ENCODE results near the gene FARS2.

DNA sequence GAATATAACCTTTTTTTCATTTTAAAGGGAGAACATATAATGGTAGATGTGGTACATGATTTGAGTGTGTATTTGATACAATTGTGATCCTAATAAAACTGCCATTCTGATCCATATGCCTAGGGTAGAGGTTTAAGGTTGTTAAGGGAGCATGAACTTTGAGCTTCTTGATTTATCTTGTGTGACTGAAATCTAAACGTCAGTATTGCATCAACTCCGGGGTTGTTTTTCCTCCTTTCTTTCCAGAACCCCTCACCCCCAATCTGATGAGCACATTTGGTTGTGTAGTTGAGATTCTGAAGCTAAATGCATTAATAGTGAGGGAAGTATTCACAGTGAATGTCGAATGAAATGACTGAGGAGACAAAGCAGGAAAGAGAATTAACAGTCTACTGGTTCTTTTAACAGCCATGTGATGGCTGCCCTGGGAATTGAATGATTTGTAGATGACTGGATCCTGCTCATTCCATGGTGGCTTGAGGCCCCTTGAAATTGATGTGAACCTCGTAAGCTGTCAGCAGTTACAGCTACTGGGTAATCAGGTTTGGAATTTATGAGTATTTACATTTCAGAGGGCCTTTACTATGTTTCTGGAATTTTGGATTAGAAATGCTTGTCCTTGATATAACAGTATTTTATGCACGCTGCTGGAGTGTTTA lies 44.8 kb downstream of the FARS2 start:
- TF ChIP-seq, protein P1, sequence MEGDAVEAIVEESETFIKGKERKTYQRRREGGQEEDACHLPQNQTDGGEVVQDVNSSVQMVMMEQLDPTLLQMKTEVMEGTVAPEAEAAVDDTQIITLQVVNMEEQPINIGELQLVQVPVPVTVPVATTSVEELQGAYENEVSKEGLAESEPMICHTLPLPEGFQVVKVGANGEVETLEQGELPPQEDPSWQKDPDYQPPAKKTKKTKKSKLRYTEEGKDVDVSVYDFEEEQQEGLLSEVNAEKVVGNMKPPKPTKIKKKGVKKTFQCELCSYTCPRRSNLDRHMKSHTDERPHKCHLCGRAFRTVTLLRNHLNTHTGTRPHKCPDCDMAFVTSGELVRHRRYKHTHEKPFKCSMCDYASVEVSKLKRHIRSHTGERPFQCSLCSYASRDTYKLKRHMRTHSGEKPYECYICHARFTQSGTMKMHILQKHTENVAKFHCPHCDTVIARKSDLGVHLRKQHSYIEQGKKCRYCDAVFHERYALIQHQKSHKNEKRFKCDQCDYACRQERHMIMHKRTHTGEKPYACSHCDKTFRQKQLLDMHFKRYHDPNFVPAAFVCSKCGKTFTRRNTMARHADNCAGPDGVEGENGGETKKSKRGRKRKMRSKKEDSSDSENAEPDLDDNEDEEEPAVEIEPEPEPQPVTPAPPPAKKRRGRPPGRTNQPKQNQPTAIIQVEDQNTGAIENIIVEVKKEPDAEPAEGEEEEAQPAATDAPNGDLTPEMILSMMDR (IDR thresholded peaks at IDR 0.05) = no peak
- TF ChIP-seq POLR2A (IDR thresholded peaks at IDR 0.05) = no peak

Measured in transverse colon (tissue), 3 donors.